Stimulated activated CD8-positive, alpha-beta memory T cell treated with anti-CD3 and anti-CD28 coated beads, Interleukin-7, amount 100 ng/mL, for 48 hours (primary cell): Measurements from ENCODE around the gene MAP4K1.
"Not testable (repeated sequence)": the region's sequence is repeated elsewhere in the genome, so short reads cannot be mapped to it uniquely, and the experiment has no call there.

Experiments
- DNase-seq, 2 donors: peaks; one replicate each; pipeline ENCODE4 v3.0.0-alpha.2; 2020; ENCODE audit warnings: low read depth in 1 of 2; ENCODE audit errors: extremely low read depth in 1 of 2

MAP4K1 gene

DNA sequence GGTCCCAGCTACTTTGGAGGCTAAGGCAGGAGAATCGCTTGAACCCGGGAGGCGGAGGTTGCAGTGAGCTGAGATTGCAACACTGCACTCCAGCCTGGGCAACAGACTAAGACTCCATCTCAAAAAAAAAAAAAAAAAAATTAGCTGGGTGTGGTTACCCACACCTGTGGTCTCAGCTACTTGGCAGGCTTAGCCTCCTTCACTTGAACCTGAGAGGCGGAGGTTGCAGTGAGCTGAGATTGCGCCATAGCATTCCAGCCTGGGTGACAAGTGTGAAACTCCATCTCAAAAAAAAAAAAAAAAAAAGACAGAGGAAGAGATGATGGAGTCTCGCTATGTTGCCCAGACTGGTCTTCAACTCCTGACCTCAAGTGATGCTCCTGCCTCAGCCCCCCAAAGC, 38.4 kb downstream of the MAP4K1 start:
- DNase-seq: not testable (repeated sequence)

DNA sequence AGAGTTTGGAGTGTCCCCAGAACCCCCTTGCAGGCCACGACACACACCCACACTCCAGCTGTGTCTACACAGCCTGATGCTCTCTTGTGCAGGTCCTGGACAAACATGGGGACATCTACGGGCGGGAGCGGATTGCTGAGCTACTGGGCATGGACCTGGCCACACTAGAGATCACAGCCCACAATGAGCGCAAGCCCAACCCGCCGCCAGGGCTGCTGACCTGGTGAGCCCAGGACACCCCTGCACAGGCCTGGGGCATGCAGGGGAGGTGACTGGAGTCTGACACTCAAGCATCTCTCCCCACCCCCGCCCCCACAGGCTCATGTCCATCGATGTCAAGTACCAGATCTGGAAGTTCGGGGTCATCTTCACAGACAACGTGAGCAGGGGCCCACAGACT, 39.9 kb downstream of the MAP4K1 start:
- DNase-seq: no peak

DNA sequence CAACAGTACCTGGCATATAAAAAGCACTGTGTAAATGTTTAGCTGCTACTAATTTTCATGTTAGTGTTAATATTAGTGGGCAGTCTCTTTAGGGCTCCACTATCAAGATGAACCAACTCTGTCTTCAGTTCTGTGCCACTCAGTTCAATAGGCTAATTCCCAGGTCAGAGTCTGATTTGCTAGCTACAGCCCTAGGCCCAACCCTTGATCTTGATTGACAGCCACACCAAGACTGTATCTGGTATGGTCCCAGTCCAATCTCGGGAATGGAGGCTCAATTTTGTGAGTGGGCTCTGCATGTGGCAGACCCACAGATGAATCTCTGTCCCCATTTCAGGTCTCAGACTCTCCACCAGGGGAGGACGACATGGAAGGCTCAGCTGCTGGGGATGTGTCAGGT, 46.1 kb downstream of the MAP4K1 start:
- DNase-seq: no peak

DNA sequence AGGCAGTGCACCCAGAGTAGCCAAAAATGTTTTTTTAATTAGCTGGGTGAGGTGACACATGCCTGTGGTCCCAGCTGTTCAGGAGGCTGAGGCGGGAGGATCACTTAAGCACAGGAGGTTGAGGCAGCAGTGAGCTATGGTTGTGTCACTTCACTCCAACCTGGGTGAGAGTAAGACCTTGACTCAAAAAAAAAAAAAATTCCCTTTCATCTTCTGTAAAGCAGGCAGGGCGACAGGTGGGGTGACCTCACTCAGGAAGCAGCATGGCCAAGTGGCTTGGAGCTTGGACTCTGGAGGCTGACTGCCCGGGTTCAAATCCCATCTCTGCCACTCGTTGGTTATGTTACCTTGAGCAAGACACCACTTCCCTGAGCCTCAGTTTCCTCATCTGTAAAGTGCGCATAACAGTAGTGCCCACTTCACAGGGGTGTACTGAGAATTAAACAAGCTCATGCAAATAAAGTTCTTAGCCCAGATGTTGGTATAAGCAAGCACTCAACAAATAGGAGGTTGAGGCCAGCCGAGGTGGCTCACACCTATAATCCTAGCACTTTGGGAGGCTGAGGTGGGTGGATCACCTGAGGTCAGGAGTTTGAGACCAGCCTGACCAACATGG, 48.3 kb downstream of the MAP4K1 start:
- DNase-seq: no peak

DNA sequence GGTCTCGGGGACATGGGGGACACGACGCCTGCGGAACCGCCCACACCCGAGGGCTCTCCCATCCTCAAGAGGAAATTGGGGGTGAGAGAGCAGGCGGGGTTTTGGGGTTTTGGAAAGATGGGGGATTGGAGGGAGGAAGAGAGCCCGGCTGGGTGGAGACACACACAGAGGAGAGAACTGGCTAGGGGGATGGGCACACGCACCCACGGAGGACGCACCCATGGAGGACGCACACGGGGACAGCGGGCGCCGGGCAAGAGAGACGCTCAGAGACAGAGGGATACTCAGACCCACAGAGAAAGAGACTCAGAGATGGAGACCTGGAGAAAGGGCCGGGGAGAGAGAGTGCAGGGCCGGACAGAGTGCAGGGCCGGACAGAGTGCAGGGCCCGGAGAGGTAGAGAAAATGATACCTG, 52.1 kb downstream of the MAP4K1 start:
- DNase-seq: no peak

DNA sequence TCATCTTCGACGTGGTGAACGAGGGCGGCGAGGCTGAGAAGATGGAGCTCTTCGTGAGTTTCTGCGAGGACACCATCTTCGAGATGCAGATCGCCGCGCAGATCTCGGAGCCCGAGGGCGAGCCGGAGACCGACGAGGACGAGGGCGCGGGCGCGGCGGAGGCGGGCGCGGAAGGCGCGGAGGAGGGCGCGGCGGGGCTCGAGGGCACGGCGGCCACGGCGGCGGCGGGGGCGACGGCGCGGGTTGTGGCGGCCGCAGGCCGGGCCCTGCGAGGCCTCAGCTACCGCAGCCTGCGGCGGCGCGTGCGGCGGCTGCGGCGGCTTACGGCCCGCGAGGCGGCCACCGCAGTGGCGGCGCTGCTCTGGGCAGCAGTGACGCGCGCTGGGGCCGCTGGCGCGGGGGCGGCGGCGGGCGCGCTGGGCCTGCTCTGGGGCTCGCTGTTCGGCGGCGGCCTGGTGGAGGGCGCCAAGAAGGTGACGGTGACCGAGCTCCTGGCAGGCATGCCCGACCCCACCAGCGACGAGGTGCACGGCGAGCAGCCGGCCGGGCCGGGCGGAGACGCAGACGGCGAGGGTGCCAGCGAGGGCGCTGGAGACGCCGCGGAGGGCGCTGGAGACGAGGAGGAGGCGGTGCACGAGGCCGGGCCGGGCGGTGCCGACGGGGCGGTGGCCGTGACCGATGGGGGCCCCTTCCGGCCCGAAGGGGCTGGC, 52.6 kb downstream of the MAP4K1 start:
- no peak for DNase-seq

DNA sequence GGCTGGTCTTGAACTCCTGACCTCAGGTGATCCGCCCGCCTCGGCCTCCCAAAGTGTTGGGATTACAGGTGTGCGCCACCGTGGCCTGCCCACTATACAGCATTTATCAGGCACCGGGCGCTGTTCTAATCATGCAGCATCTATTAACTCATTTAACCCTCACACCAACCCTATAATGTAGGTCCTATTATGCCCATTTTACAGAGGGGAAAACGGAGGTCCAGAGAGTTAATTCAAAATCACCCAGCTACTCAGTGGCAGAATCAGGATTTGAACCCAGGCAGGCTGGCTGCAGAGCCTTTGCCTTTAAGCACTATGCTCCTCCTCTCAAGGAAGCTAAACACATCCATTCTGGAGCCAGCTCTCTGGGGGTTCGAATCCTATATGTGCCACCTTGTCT, 54.3 kb downstream of the MAP4K1 start:
- no peak for DNase-seq

DNA sequence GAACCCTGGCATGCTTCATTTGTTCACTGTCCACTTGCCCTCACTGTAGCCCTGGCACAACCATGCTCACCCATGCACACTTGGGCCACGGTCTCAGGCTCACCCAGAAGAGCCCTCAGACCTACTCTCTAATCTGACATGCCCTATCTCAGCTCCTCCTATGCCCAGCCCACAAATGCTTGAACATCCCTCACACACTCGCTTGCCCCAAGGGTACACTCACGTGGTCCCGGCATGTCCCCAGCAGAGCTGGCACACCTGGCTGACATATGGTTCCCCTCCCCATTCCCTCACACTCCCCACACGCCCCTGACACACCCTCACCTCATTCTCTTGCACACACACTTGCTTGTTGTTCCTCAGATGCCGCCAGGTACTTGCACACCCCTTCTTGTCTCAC, 55.7 kb downstream of the MAP4K1 start:
- no peak for DNase-seq

DNA sequence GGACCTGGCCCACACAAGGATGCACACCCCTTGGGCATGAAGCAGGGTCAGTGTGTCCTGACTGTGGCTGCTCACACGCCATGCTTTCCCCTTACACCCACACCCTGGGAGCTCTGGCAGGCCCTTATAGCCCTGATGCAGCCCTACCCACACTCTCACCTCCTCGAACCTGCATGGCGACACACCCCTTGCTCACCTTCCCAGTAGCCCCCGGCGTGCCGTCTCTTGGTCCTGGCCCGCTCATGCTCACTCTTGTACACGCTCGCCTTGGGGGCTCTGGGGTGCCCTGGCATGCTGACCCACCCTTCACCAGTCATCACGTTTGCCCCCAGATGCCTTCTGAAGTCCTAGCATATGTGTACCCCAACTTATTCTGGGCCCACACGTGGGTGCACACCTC, 56.1 kb downstream of the MAP4K1 start:
- no peak for DNase-seq

DNA sequence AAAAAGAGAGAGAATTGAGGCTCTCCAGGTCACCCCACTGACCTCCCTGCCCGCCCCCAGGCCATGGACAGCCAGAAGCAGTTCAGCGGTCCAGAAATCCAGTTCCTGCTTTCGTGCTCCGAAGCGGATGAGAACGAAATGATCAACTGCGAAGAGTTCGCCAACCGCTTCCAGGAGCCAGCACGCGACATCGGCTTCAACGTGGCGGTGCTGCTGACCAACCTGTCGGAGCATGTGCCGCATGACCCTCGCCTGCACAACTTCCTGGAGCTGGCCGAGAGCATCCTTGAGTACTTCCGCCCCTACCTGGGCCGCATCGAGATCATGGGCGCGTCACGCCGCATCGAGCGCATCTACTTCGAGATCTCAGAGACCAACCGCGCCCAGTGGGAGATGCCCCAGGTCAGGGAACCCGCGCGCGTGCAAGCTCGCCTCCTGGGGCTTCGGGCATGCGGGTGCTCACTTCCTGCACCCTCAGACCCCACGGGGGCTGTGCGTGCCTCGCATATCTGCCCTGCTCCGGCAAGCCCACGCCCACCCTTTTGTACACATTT, 56.6 kb downstream of the MAP4K1 start:
- DNase-seq: no peak

DNA sequence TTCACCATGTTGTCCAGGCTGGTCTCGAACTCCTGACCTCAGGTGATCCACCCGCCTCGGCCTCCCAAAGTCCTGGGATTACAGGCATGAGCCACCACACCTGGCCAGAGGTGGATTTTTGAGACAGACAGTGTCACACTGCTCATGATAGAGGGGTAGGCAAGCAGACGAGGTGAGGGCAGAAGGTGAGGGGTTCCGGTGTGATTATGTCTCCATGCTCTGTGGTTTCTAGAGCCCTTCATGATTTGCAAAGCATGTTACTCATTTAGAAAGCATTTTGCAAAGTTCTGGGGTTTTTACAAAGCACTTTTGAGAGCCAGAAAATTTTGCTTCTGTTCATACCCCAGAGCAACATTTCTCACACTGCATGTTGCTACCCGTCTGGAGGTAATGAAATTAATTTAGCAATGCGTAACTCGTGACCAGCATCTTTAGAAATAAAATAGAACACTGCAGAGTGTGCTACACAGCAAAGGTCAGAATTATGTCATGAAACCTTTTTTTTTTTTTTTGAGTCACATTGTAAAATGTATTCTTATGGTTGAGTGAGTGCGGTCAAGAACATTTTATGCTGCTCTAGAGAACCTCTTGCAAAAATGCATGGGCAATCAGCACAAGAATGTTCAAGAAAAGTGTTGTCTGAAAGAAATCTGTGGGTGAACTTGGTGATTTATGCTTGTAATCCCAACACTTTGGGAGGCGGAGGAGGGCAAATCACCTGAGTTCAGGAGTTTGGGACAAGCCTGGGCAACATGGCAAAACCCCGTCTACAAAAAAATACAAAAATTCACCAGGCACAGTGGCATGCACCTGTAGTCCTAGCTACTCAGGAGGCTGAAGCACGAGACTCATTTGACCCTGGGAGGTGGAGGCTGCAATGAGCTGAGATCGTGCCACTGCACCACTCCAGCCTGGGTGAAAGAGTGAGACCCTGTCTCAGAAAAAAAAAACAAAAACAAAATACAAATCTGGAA, 58.0 kb downstream of the MAP4K1 start:
- DNase-seq: no peak

DNA sequence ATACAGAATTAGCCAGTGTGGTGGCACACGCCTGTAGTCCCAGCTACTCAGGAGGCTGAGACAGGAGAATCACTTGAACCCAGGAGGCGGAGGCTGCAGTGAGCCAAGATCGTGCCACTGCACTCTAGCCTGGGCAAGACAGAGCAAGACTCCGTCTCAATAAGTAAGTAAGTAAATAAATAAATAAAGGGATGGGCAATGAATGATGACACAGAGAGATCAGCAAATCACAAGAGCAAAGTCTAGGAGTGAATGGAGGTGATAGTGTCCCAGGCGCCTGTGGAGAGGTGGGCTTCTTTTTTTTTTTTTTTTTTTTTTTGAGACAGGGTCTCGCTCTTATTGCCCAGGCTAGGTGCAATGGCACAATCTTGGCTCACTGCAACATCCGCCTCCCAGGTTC, 58.8 kb downstream of the MAP4K1 start:
- not testable (repeated sequence) for DNase-seq

DNA sequence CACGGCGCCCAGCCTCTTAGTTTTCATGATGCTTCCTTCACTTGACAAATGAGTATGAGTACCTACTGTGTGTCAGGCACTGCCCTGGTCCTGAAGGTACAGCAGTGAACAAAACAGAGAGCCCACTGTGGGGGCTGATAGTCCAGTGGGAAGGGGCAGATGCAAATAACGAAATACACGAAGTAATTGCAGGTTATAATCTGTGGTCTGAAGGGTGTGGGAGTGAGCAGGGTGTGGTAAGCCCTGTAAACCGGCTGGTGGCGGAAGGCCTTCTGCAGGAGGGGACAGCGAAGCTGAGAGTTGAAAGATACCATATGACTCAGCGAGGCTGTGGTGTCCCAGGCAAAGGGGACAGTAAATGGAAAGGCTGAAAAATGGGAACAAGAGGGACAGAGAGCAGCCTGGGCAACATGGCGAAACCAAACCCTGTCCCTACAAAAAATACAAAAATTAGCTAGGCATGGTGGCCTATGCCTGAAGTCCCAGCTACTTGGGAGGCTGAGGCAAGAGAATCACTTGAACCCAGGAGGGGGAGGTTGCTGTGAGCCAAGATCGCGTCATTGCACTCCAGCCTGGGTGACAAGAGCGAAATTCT, 60.5 kb downstream of the MAP4K1 start:
- DNase-seq: peak in 1 of 2 donors; percentile 48

DNA sequence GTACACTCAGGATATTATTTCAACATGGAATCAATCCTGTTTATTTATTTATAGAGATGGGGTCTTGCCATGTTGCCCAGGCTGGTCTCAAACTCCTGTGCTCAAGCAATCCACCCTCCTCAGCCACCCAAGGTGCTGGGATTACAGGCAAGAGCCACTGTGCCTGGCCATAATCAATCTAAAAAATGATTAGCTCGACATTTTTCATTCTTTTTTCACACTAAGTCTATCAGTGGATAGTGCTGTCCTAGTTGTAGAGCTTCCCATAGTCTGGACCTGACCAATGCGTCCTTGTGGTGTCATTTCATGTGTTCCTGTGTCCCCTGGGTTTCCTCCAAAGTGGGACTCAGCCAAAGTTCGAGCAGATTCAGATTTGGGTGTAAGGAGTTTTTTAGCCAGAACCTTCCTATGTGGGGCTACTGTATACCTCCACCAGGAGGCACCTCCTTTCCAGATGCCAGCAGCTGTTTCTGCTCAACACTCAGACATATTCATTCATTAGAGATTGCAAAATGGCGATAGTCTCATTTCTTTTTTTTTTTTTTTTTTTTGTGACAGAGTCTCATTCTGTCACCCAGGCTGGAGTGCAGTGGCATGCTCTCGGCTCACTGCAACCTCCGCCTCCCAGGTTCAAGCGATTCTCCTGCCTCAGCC, 61.1 kb downstream of the MAP4K1 start:
- DNase-seq: no peak

DNA sequence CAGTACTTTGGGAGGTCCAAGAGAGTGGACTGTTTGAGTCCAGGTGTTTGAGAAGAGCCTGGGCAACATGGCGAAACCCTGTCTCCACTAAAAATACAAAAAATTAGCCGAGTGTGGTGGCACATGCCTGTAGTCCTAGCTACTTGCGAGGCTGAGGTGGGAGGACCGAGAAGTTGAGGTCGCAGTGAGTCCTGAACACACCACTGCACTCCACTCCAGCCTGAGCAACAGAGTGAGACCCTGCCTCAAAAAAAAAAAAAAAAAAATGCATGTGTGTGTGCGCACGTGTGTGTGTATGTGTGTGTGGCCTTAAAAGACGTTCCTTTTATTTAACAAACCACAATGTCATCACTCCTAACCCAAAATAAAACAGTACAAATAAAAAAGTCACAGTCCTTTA, 62.6 kb downstream of the MAP4K1 start:
- DNase-seq: no peak

DNA sequence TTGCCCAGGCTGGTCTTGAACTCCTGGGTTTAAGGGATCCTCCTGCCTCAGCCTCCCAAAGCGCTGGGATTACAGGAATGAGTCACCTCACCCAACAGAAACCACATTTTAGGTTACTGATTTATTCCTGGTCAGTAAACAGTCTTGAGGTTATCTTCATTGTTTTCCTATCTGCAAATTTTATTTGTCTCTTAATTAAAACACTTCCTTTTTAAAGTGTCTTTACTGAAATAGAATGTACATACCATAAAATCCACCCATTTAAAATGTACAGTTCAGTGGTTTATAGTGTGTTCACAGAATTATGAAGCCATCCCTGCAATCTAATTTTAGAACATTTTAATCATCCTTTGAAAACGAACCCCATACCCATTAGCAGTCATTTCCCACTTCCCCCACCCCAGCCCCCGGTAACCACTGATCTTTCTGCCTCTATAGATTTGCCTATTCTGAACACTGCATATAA, 63.0 kb downstream of the MAP4K1 start:
- DNase-seq: no peak

DNA sequence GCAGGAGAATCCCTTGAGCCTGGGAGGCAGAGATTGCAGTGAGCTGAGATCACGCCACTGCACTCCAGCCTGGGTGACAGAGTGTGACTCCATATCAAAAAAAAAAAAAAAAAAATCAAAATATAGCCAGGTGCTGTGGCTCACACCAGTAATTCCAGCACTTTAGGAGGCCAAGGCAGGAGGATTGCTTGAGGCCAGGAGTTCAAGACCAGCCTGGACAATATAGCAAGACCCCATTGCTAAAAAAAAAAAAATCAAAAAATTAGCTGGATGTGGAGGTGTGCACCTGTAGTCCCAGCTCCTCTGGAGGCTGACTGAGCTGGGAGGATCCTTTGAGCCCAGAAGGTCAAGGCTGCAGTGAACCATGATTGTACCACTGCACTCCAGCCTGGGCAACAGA, 64.5 kb downstream of the MAP4K1 start:
- DNase-seq: not testable (repeated sequence)

DNA sequence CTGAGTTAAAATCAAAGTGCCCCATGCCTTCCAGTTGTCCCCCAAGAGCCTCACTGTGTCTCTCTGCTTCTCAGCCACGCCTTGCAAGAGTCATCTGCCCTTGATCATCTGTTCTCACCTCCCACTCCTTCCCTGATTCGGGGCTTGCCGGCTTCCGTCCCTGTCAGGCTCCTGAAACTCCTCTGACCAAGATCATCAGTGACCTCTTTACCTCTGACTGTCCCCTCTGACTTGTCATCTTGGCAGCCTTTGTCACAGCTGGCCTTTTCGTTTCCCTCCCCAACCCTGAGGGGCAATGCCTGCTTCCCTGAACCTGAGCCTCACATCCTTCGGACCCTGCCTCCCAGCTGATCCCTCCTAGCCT, 66.3 kb downstream of the MAP4K1 start:
- DNase-seq: peak; percentile 52 to 70

DNA sequence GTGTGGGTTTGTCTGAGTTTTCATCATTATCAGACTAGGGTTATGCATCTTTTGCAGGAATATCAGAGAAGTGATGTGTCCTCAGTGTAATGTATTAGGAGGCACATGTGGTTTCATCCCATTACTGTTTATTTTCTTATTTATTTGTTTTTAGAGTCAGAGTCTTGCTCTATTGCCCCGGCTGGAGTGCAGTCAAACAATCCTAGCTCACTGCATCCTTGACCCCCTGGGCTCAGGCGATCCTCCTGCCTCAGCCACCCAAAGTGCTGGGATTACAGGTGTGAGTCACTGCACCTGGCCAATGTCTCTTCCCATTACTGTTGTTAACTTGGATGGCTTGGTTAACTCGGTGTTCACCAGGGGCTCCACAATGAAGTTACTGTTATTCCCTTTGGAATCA, 67.4 kb downstream of the MAP4K1 start:
- no peak for DNase-seq

DNA sequence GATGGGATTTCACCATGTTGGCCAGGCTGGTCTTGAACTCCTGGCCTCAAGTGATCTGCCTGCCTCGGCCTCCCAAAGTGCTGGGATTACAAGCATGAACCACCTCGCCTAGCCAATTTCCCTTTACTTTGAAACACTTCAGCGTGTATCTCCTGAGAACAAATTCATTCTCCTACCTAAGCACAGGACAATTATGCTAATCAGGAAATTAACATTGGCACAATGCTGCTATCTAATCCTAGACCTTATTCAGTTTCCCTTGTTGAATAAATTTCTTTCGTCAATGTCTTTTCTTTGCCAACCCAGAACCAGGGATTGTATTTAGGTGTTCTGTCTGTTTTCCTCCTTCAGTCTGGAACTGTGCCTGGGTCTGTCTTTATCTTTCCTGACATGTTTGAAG, 67.8 kb downstream of the MAP4K1 start:
- DNase-seq: no peak
